NCI-H345 (cell line): ENCODE measurements around the gene NPBWR2.
"Not testable (repeated sequence)": the region's sequence is repeated elsewhere in the genome, so short reads cannot be mapped to it uniquely, and the experiment has no call there.

ENCODE experiments used
- DNase-seq: peaks from one replicate; lab custom pipeline; 2025; lab: John Stamatoyannopoulos, UW

NPBWR2 gene

DNA sequence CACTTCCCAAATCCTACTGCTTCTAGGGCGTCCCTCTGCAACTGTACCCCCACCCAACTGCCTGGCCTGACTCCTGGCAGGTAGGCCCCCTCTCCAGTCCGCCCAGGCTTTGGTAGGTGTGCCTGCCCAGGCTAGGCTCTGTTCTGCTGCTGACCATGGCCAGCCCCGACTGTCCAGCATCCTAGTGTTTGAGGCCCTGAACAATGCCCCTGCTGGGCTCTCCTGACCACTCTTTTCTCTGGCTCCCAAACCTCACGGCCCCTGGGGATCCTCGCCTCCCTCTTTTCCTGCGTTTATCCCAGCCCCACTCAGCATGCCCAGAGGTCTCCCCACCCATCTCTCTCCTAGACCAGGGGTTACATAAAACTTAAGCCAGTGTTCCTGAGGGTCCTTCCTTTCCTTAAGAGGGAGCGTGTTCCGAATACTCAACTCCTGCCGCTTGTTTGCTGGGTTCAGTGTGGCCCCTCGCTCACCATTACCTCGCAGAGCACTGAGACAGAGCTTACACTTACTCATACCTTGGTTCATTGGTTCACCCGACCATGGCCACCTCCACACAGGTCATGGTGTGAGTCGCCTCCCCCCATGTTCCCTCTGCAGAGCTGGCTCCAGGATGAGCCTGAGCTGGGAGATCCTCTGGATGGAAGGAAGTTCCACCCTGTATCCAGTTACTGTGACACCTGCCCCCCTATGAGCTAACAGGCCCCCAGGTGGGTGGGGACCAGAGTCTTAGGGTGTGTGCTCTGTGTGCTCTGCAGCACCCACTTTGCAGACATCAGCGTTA lies 35.8 kb upstream of the NPBWR2 start:
- no peak for DNase-seq

DNA sequence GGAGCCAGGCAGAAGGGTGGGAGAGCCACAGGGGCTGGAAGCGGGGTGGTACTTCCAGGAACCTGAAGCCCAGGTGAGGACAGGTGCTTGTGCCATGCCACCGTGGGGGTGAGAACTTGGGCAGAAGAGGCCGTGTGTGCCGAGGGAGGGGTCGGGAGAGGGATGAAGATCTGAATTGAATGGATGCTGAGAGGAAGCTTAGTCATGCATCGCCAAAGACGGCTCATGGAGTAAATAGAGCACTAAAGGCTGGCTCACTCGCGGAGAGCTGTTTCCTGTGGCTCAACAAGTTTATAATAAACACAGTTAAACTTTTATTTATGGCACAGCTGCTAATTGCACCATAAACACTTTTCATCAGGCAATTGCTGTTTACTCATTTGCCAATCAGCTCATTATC lies 35.2 kb upstream of the NPBWR2 start:
- DNase-seq = peak; percentile 94

DNA sequence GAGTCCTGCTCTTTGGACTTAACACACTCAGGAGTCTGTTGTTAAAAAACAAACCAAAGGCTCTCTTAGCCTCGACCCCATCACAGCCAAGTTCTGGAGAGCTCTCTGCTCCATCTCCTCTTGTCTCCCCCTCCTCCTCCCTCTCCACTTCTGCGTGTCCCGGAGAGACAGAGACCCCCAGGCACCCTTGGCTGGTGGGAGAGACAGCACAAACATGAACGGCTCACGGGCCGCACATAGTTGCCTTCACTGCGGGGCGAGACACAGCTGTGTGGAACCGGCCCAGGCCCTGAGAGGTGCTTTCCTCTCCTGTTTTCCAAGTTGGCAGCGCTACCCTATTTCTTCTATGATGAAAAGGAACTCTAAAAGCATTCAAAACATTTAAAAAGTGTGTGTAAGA lies 33.6 kb upstream of the NPBWR2 start:
- DNase-seq = no peak

- DNase-seq = no peak
These were observed 32.9 kb upstream of the NPBWR2 start for GRCh38 chr20:64140061-64140931.

- DNase-seq = no peak
These were observed 32.1 kb upstream of the NPBWR2 start for GRCh38 chr20:64139199-64140060.

DNA sequence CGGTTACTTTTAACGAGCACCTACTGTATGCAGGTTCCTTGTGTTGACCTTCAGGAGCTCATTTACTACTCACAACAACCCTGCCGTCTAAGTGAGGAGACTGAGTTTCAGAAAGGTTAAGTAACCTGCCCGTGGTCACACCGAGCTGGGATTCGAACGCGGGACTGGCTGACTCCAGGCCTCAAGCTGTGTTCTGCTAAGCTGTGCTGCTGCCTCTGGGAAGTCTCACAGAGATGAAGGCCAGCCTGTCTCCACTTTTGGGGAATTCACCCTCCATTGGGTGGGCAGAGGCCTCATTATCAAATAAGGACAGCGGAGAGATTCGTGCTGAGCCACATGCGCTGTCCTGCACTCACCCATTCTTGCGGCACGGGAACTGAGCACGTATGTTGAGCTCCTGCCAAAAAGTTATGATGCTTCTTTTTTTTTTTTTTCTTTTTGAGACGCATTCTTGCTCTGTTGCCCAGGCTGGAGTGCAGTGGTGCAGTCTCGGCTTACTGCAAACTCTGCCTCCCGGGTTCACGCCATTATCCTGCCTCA lies 31.0 kb upstream of the NPBWR2 start:
- no peak for DNase-seq

- DNase-seq = no peak
These were observed 30.2 kb upstream of the NPBWR2 start for GRCh38 chr20:64137598-64138031.

GRCh38 chr20:64136004-64136710 lies 28.8 kb upstream of the NPBWR2 start:
- DNase-seq = no peak

- not testable (repeated sequence) for DNase-seq
These were observed 27.4 kb upstream of the NPBWR2 start for GRCh38 chr20:64134744-64135143.

DNA sequence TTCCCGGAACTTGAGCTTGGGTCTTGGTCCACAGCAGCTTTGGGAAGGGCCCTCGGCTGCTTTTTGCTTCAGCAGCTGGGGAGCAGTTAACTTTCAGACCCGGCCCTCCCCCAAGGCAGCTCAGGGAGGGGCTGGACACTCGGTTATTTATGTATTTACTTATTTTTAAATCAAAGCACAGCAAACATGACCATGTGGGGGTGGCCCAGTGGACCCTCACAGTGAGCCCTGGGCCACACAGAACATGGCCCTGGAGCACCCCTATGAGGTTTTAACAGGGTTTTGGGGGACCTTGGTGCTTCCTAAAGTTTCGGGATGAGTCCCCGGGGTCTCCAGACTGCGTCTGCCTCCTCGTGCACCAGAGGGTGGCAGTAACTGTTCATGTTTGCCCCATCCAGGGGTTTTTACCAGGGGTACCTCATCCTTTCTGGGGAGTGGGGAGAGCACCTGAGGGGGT lies 26.6 kb upstream of the NPBWR2 start:
- DNase-seq = no peak

- peak; percentile 79 for DNase-seq
These were observed 24.0 kb upstream of the NPBWR2 start for GRCh38 chr20:64131406-64131805.

DNA sequence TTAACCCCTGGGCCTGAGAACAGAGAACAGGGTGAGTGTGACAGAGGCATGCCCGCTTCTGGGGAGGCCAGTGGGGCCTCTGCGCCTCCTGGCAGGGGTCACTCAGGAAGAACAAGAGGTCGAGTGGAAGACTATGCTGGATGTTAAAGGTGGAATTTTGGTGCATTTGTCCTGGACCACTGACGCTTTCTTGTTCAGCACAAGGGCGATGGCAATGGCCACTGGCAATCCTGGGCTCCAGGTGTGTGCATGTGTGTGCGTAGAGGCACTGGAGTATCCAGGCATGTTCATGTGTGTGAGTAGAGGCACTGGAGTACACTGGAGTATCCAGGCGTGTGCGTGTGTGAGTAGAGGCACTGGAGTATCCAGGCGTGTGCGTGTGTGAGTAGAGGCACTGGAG lies 23.5 kb upstream of the NPBWR2 start:
- no peak for DNase-seq

DNA sequence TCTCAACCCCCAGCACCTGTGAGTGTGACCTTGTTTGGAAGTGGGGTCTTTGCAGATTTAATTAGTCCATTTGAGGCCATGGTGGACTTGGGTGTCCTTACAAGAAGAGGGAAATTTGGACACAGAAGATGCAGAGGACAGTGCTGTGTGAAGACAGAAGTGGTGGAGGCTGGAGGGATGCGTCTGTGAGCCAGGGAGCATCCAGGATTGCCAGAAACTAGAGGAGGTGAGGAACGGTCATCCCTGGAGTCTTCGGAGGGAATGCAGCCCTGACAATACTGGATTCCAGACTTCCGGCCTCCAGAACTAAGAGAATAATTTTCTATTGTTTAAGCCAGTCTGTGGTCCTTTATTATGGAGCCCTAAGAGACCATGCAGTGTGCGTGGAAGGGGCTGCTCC lies 22.9 kb upstream of the NPBWR2 start:
- DNase-seq = no peak

DNA sequence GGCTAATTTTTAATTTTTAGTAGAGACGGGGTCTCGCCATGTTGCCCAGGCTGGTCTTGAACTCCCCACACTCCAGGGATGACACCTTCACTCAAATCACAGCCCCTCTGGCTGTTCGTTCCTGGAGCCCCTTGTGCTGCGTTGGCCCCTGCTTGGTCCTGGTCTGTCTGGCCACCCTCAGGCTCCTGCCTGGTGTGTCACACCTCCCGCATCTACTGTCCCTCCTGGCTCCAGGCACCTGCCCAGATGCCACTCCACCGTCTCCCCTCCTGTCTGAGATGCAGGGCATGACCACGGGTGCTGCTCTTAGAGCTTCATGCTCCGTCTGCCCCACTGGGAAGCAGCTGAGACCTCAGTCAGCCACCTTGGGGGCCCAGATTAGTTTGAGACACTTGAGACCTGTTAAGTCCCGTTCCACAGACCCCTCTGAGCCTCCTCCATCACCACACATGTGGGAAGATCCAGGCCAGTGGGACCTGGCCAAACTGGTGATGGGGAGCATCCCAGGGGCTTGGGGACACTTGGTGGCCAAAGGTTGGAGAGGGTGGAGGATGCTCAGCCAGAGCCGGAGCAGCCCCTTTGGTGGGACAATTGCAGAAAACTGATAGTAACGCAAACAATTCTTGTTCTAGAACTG lies 21.9 kb upstream of the NPBWR2 start:
- DNase-seq = no peak

GRCh38 chr20:64123517-64123916 lies 16.2 kb upstream of the NPBWR2 start:
- DNase-seq = not testable (repeated sequence)

DNA sequence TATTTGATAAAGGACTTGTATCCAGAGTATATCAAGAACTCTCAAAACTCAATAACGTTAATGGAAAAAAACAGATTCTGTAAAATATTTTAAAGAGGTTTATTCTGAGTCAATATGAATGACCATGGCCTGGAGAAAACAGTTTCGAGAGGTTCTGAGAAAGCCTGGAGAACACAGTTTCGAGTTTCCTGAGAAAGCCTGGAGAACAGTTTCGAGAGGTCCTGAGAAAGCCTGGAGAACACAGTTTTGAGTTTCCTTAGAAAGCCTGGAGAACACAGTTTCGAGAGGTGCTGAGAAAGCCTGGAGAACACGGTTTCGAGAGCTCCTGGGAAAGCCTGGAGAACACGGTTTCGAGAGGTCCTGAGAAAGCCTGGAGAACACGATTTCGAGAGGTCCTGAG lies 15.6 kb upstream of the NPBWR2 start:
- not testable (repeated sequence) for DNase-seq

- DNase-seq = no peak
These were observed 14.2 kb upstream of the NPBWR2 start for GRCh38 chr20:64121586-64121985.

- no peak for DNase-seq
These were observed 12.4 kb upstream of the NPBWR2 start for GRCh38 chr20:64119681-64120341.

DNA sequence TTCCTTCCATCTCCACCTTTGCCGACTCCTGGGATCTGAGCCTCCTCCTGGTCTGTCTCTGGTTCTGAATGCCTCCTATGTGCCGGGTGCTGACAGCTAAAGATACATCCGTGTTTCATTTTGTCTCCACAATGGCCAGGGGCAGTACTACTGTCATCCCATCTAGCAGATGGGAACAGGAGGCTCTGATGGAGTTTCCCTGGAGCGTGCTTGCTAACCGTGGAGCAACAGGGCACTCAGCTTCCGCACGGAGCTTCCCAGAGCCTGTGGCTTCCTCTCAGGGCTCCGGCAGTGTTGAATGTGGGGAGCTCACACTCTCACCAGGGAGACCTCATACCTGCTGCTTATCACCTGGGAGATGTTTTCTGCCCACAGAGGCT lies 11.9 kb upstream of the NPBWR2 start:
- no peak for DNase-seq

- not testable (repeated sequence) for DNase-seq
These were observed 10.0 kb upstream of the NPBWR2 start for GRCh38 chr20:64117432-64117777.
